Type B pancreatic cell (in vitro differentiated cells): ENCODE results near the gene PPP1R2C. TPM values are rescaled to one million over a fixed set of nuclear protein-coding genes. Genes with fewer than 3 reads are reported as not detected.
A peak's percentile ranks its signal among the peaks of the same experiment; 100 is the strongest.

ENCODE experiments used
- DNase-seq: peaks from one replicate; pipeline ENCODE4 v3.0.0; 2021; ENCODE audit warnings: mixed read lengths; ENCODE audit not compliant: unreplicated experiment; ENCODE audit errors: extremely low spot score
- H3K27ac Mint-ChIP-seq: 2 replicates; pipeline ENCODE4 v1.8.0; 2021; ENCODE audit warnings: mild to moderate bottlenecking, mixed read lengths
- H3K27me3 Mint-ChIP-seq: 2 replicates; pipeline ENCODE4 v1.8.0; 2021; ENCODE audit warnings: mixed read lengths
- H3K36me3 Mint-ChIP-seq: 2 replicates; pipeline ENCODE4 v1.8.0; 2021; ENCODE audit warnings: mixed read lengths
- H3K4me1 Mint-ChIP-seq: one replicate; pipeline ENCODE4 v1.8.0; 2021; ENCODE audit warnings: mixed read lengths; ENCODE audit not compliant: unreplicated experiment
- H3K4me3 Mint-ChIP-seq: 2 replicates; pipeline ENCODE4 v1.8.0; 2021; ENCODE audit warnings: mild to moderate bottlenecking, mixed read lengths
- H3K9me3 Mint-ChIP-seq: 2 replicates; pipeline ENCODE4 v1.8.0; 2021; ENCODE audit warnings: mixed read lengths
- CTCF ChIP-seq: fragments of 200-600 bp; sonication (generic); conservative IDR thresholded peaks from 2 replicates; pipeline ENCODE4 v1.5.0; 2021; ENCODE audit warnings: antibody characterized with exemption, mild to moderate bottlenecking
- total RNA-seq: library from RNA; stranded (reverse); gene quantifications from 2 replicates; pipeline ENCODE4 v1.2.1, GENCODE V29; 2021; ENCODE audit warnings: low replicate concordance

Gene PPP1R2C
- total RNA-seq, 1 donor from 2014 or later = not detected

DNA sequence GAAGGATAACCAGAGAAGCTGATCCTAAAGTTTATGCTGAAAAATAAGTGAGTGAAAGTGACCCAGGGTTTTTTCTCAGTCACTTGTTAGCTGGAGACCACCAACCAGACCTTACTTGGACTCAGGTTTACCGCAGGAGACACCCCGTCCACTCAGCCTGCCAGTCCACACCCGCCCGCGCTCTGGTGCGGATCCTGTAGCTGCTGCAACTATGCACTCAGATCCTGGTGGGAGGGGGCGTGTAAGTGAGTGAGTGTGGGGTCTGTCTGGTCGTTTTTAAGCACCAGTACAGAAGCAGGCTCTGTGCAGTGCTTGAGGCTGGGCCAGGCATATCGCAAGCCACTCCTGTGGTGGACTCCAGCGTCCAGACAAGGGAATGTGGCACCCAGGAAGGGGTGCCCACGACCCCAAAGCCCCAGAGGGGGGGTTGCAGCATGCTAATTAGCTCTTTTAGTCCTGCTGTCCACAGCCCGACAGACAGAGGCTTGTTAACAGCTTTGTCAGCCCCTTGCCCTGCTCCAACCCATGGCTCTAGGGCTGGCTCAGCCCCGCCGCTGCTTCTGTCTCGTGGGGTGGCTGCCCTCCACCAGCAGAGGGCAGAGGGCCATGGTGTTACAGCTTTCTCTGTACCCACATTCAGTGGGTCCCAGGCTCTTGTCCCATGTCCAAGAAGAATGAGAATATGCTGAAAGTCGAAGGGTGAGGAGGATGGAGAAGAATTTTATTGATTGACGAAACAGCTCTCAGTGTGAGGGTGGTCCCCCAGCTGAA, 40.4 kb upstream of the PPP1R2C start:
- H3K4me1 Mint-ChIP-seq = no peaks in the 10 kb centered on the region
- no peaks in the 10 kb centered on the region for H3K36me3 Mint-ChIP-seq
- no peak for DNase-seq
- peaks cover 9% of the 10 kb centered on the region for H3K9me3 Mint-ChIP-seq
- no peak for TF ChIP-seq CTCF
- H3K4me3 Mint-ChIP-seq = no peak overlapping the region
- H3K27me3 Mint-ChIP-seq = no peaks in the 10 kb centered on the region
- H3K27ac Mint-ChIP-seq = no peak overlapping the region

GRCh38 chrX:42809569-42809968, 31.6 kb upstream of the PPP1R2C start:
- no peak overlapping the region for H3K4me3 Mint-ChIP-seq
- TF ChIP-seq CTCF = no peak
- H3K9me3 Mint-ChIP-seq = no peaks in the 10 kb centered on the region
- no peaks in the 10 kb centered on the region for H3K27me3 Mint-ChIP-seq
- no peak overlapping the region for H3K27ac Mint-ChIP-seq
- no peak for DNase-seq
- H3K4me1 Mint-ChIP-seq = peaks cover under 1% of the 10 kb centered on the region
- no peaks in the 10 kb centered on the region for H3K36me3 Mint-ChIP-seq

DNA sequence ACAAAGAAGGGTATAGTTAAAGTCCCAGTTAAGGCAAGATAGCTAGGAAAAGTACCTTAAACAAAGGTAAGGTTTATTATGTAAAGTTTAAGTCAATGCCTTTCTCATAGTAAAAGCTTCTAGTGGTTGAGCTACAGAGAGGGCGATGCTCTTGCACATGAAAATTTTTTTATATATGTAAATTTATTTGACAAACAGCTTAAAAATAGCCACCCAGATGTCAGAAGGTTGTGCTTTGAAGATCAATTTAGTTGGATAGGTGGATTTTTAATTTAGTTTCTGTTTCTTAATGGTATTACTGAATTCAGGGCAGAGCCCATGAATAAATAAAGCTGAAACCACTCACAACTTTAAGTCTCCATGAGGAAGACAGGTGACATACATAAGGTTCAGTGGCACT, 29.4 kb upstream of the PPP1R2C start:
- no peaks in the 10 kb centered on the region for H3K36me3 Mint-ChIP-seq
- DNase-seq = no peak
- H3K4me3 Mint-ChIP-seq = no peak overlapping the region
- H3K27me3 Mint-ChIP-seq = no peaks in the 10 kb centered on the region
- no peaks in the 10 kb centered on the region for H3K9me3 Mint-ChIP-seq
- H3K4me1 Mint-ChIP-seq = peaks cover 5% of the 10 kb centered on the region
- no peak for TF ChIP-seq CTCF
- no peak overlapping the region for H3K27ac Mint-ChIP-seq

DNA sequence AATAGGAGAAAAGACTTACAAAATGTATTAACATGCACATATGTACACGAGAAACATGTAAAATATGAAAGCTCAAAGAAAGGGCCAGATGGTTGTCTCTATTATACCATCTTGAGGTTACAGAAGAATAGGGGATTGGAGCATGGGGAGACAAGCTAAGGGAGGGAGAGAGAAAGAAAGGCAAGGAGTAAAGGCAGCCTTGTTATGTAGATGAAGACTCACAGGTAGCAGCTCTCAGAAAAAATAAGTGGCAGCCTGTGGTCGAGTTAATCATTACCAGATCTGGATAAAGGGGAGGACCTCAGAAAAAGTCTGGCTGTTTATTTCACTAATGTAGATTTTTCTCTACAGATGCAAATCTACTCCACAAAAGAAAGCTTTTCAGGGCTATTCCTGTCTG, 26.6 kb upstream of the PPP1R2C start:
- TF ChIP-seq CTCF = no peak
- Mint-ChIP-seq H3K4me1 (peaks cover 5% of the 10 kb centered on the region), H3K36me3 (no peaks in the 10 kb centered on the region), H3K27me3 (no peaks in the 10 kb centered on the region), H3K4me3 (no peak overlapping the region), H3K27ac (peak overlapping the region; percentile 2), H3K9me3 (no peaks in the 10 kb centered on the region)
- no peak for DNase-seq

DNA sequence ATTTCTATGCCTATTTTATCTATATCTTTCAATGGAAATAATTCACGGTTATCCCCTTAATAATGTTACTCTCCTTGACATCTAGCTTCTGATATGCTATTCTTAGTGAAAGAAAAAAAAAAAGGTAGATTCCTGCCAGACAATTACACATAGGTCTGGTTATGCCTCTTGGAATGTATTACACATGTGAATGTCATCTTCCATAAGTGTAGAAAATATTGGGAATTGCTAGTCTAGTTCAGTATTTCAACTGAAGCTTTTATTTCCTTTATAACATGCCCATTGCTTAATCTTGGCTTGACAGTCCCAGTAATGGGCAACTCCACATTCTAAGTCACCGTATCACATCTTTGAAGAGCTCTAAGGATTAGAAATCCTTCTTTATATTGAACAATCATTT, 25.4 kb upstream of the PPP1R2C start:
- DNase-seq = no peak
- peaks cover 5% of the 10 kb centered on the region for H3K4me1 Mint-ChIP-seq
- H3K4me3 Mint-ChIP-seq = no peak overlapping the region
- H3K9me3 Mint-ChIP-seq = no peaks in the 10 kb centered on the region
- H3K27ac Mint-ChIP-seq = no peak overlapping the region
- no peaks in the 10 kb centered on the region for H3K36me3 Mint-ChIP-seq
- TF ChIP-seq CTCF = no peak
- no peaks in the 10 kb centered on the region for H3K27me3 Mint-ChIP-seq
